Activated CD8-positive, alpha-beta T cell treated with anti-CD3 and anti-CD28 coated beads for 36 hours (primary cell): ENCODE results near the gene RNF126. TPM values are rescaled to one million over a fixed set of nuclear protein-coding genes. Genes with fewer than 3 reads are reported as not detected.
"Not testable (repeated sequence)": the region's sequence is repeated elsewhere in the genome, so short reads cannot be mapped to it uniquely, and the experiment has no call there.

Experiments used
- ATAC-seq: fragments of 200-7000 bp; cut with Tn5 transposase; one replicate; pipeline ENCODE4 v1.10.0; 2021; ENCODE audit warnings: mild to moderate bottlenecking, moderate library complexity
- CTCF ChIA-PET: fragments of 350-600 bp; sonication (Branson Sonifier 250); formaldehyde crosslinking; loops from one replicate; lab custom pipeline; 2021; ENCODE audit warnings: antibody characterized with exemption; lab: Charles Lee
- POLR2A ChIA-PET: fragments of 350-600 bp; sonication (Branson Sonifier 250); formaldehyde crosslinking; loops from one replicate; lab custom pipeline; 2021; ENCODE audit warnings: antibody characterized with exemption; lab: Charles Lee
- DNase-seq: peaks from one replicate; pipeline ENCODE4 v3.0.0-alpha.2; 2020
- H3K27ac Mint-ChIP-seq: one replicate; pipeline ENCODE4 v1.8.0; 2021; ENCODE audit warnings: mild to moderate bottlenecking, mixed read lengths
- H3K27me3 Mint-ChIP-seq: one replicate; pipeline ENCODE4 v1.8.0; 2021; ENCODE audit warnings: mixed read lengths
- H3K36me3 Mint-ChIP-seq: one replicate; pipeline ENCODE4 v1.8.0; 2021; ENCODE audit warnings: low read depth, mixed read lengths
- H3K4me1 Mint-ChIP-seq: one replicate; pipeline ENCODE4 v1.8.0; 2021; ENCODE audit warnings: low read depth, mixed read lengths
- H3K4me3 Mint-ChIP-seq: one replicate; pipeline ENCODE4 v1.8.0; 2021; ENCODE audit warnings: mild to moderate bottlenecking, moderate library complexity, mixed read lengths
- H3K9me3 Mint-ChIP-seq: one replicate; pipeline ENCODE4 v1.8.0; 2021; ENCODE audit warnings: mixed read lengths
- intact Hi-C: fragments of 100-400 bp; cut with micrococcal nuclease; formaldehyde crosslinking; loops from one replicate; pipeline ENCODE4 v1.10.0; 2022
- total RNA-seq, 2 experiments: library from RNA; stranded (reverse); gene quantifications; one replicate each; pipeline ENCODE4 v1.2.3, GENCODE V29; 2021
- TF ChIP-seq, protein P1 (sequence below): fragments of 200-600 bp; IDR thresholded peaks from one replicate; pipeline ENCODE4 v1.8.0; 2022; ENCODE audit warnings: antibody characterized with exemption, mild to moderate bottlenecking

The RNF126 gene
- total RNA-seq, 2 experiments from 2014 or later = 99.1 to 101 TPM

DNA sequence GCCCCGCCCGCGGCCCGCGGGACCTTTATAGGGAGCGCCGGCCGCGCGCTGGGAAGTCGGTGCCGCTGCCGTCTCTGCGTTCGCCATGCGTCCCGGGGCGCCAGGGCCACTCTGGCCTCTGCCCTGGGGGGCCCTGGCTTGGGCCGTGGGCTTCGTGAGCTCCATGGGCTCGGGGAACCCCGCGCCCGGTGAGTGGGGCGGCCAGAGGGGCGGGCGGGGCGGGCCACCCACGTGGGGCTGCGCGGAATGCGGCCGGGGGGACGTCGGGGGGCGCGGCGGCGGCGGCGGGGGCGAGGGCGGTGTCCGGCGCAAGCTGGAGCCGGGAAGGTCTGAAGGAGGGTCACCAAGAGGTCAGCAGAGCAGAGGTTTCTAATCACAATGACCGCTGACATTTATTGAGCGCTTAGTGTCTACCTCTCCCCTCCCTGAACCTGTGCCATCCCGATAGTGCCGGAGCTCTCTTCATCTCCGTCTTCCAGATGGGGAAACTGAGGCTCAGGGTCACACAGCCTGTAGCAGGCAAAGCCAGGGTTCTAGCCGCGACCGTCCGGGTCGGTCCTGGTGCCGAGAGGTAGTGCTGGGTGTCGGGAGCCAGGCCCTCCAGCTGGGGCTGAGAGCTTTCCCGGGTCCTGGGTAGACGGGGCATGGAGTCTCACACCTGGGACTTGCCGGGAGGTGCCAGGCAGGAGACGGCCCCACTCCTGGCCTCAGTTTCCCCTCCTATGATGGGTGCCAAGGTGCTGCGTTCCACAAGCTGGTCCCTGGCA is 13.5 kb upstream of the RNF126 start, which contains the start of gene FSTL3:
Gene FSTL3 (plus strand): TSS at position 54 of the 767 bp plus-strand sequence. CDS start 32 bp downstream, at position 86.
- Mint-ChIP-seq H3K9me3 (no peaks in the 10 kb centered on the region), H3K27me3 (peaks cover 17% of the 10 kb centered on the region), H3K4me3 (no peak within 1 kb of the TSS), H3K36me3 (no peaks in the 10 kb centered on the region), H3K27ac (no peak within 1 kb of the TSS), H3K4me1 (peaks cover 5% of the 10 kb centered on the region)
- no peak for ATAC-seq
- POLR2A ChIA-PET = interaction anchor here (1.0 to 1.7 kb wide), 2 partner anchors 13 to 34 kb away, joined by 3 to 7 read pairs; no protein-coding TSS in a partner anchor
- intact Hi-C loops = no loop called here
- no peak for DNase-seq
- TF ChIP-seq, protein P1, sequence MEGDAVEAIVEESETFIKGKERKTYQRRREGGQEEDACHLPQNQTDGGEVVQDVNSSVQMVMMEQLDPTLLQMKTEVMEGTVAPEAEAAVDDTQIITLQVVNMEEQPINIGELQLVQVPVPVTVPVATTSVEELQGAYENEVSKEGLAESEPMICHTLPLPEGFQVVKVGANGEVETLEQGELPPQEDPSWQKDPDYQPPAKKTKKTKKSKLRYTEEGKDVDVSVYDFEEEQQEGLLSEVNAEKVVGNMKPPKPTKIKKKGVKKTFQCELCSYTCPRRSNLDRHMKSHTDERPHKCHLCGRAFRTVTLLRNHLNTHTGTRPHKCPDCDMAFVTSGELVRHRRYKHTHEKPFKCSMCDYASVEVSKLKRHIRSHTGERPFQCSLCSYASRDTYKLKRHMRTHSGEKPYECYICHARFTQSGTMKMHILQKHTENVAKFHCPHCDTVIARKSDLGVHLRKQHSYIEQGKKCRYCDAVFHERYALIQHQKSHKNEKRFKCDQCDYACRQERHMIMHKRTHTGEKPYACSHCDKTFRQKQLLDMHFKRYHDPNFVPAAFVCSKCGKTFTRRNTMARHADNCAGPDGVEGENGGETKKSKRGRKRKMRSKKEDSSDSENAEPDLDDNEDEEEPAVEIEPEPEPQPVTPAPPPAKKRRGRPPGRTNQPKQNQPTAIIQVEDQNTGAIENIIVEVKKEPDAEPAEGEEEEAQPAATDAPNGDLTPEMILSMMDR = no peak
- CTCF ChIA-PET = no interaction called here

DNA sequence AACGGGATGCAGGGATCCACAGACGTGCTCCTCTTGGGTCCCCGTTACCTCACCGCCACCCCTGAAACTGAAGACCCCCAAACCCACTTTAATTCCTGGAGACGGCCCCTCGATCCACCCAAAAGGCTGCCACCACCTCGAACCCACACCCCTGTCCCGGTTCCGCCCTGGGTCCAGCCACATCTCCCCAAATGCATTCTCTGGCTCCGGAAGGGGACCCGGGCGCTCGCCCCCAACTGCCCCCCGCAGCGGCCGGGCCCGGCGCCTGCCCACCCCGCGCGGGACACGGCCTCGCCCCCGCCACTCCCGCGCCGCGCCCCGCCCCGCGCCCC is 13.0 kb upstream of the RNF126 start:
- H3K27ac Mint-ChIP-seq = no peak overlapping the region
- DNase-seq (no peak), ATAC-seq (no peak)
- no peaks in the 10 kb centered on the region for H3K9me3 Mint-ChIP-seq
- TF ChIP-seq, protein P1 = no peak
- no peaks in the 10 kb centered on the region for H3K36me3 Mint-ChIP-seq
- ChIA-PET POLR2A (interaction anchor here (1.0 to 1.7 kb wide), 2 partner anchors 12 to 35 kb away, joined by 3 to 7 read pairs; no protein-coding TSS in a partner anchor), CTCF (no interaction called here)
- peaks cover 5% of the 10 kb centered on the region for H3K4me1 Mint-ChIP-seq
- H3K4me3 Mint-ChIP-seq = no peak overlapping the region
- peaks cover 17% of the 10 kb centered on the region for H3K27me3 Mint-ChIP-seq
- intact Hi-C loops = no loop called here

DNA sequence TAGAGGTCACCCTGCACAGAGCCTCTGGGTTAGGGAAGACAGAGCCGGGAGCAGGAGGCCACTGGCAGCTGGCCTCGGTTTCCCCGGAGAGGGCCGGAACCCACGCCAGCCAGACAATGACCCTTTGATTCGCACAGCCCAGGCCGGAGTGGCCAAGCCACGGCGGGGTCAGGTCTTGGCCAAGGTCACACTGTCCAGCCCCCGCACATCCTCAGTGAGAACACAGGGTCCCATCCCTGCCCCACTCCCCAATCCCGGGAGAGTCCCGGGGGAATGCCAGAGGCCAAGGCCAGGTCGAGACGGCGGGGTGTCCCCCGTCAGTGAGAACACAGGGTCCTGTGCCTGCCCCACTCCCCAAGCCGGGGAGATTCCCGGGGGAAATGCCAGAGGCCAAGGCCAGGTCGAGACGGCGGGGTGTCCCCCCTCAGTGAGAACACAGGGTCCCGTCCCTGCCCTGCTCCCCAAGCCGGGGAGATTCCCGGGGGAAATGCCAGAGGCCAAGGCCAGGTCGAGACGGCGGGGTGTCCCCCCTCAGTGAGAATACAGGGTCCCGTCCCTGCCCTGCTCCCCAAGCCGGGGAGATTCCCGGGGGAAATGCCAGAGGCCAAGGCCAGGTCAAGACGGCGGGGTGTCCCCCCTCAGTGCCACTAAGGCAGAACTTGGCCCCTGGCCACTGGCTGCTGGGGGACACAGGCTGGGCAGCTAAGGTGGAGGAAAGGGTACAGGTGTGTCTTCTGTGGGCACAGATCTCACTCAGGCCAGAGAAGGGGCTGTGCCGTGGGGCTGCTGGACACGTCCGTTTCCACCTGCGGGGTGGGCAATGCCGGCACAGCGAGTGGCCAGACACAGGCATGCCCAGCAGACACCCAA is 11.5 kb upstream of the RNF126 start:
- DNase-seq (no peak), ATAC-seq (no peak)
- Mint-ChIP-seq H3K27ac (no peak overlapping the region), H3K4me1 (peaks cover 5% of the 10 kb centered on the region), H3K36me3 (no peaks in the 10 kb centered on the region), H3K27me3 (peaks cover 17% of the 10 kb centered on the region), H3K9me3 (no peaks in the 10 kb centered on the region), H3K4me3 (no peak overlapping the region)
- intact Hi-C loops = no loop called here
- TF ChIP-seq, protein P1 = no peak
- CTCF ChIA-PET = interaction anchor here (0.6 to 1.0 kb wide), 2 partner anchors 60 to 929 kb away, joined by 3 read pairs; no protein-coding TSS in a partner anchor
- POLR2A ChIA-PET = interaction anchor here (0.7 to 1.7 kb wide), 2 partner anchors 11 to 20 kb away, joined by 3 to 7 read pairs; no protein-coding TSS in a partner anchor

DNA sequence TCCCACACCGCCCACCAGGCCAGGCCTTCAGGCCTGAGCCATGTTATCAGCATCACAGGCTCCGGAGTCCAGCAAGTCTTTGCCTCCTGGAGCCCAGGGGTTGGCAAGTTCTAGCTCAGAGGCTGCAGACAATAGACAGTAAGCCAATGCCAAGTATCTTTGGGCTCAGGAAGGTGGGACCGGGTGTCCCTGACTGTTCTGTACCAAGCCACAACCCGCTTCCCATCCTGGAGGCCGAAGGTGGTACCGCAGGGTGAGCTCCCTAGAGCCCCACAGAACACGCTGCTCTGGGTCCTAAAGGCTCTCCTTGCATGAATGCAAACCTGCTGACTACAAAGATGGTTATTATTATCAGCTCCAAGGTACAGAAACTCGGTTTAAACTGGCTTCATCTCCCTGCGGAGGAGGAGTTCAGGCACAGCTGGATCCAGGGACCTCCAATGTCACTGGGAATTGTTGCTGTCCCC is 7.6 kb upstream of the RNF126 start:
- no peak for ATAC-seq
- TF ChIP-seq, protein P1 = no peak
- POLR2A ChIA-PET = interaction anchor here (1.0 kb wide), 1 partner anchor 9 kb away, joined by 3 read pairs; no protein-coding TSS in a partner anchor
- Mint-ChIP-seq H3K4me1 (peaks cover 2% of the 10 kb centered on the region), H3K9me3 (no peaks in the 10 kb centered on the region), H3K36me3 (no peaks in the 10 kb centered on the region), H3K27ac (no peak overlapping the region), H3K27me3 (peaks cover 21% of the 10 kb centered on the region), H3K4me3 (no peak overlapping the region)
- CTCF ChIA-PET = interaction anchor here (1.2 to 2.4 kb wide), 2 partner anchors 9 to 63 kb away, joined by 8 to 10 read pairs; no protein-coding TSS in a partner anchor
- intact Hi-C loops = no loop called here
- DNase-seq = peak; percentile 35

DNA sequence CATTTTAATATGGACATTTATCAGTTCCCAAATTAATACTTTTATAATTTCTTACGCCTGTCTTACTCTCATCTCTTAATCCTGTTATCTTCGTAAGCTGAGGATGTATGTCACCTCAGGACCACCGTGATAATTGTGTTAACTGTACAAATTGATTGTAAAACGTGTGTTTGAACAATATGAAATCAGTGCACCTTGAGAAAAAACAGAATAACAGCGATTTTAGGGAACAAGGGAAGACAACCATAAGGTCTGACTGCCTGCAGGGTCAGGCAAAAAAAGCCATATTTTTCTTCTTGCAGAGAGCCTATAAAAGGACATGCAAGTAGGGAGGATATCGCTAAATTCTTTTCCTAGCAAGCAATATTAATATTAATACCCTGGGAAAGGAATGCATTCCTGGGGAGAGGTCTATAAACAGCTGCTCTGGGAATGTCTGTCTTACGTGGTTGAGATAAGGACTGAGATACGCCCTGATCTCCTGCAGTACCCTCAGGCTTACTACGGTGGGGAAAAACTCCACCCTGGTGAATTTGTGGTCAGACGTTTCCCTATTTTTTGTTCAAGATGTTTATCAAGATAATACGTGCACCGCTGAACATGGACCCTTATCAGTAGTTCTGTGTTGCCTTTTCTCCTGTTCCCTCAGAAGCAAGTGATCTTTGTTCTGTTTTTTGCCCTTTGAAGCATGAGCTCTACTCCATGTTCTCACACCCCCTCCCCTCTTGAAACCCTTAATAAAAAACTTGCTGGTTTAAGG is 5.8 kb upstream of the RNF126 start:
- POLR2A ChIA-PET, H3K9me3 Mint-ChIP-seq, ATAC-seq, H3K4me3 Mint-ChIP-seq, H3K4me1 Mint-ChIP-seq, H3K36me3 Mint-ChIP-seq, intact Hi-C loops, DNase-seq, H3K27ac Mint-ChIP-seq: not testable (repeated sequence)
- H3K27me3 Mint-ChIP-seq = peaks cover 11% of the 10 kb centered on the region
- CTCF ChIA-PET = interaction anchor here (1.0 to 2.4 kb wide), 2 partner anchors 65 to 69 kb away, joined by 5 to 10 read pairs; no protein-coding TSS in a partner anchor

DNA sequence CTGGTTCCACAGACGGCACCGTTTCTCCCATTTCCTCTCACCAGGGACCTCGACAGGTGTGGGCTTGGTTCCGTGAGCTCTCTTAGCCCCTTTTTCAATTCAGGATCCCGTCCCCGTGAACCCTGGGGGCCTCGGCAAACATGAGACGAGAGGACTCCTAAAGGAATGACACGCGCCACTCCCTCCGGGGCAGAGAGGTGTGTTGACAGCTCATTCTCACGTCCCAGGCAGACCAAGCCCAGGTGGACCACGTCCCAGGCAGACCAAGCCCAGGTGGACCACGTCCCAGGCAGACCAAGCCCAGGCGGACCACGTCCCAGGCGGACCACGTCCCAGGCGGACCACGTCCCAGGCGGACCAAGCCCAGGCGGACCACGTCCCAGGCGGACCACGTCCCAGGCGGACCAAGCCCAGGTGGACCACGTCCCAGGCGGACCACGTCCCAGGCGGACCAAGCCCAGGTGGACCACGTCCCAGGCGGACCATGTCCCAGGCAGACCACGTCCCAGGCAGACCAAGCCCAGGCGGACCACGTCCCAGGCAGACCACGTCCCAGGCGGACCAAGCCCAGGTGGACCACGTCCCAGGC is 4.1 kb upstream of the RNF126 start:
- H3K4me3 Mint-ChIP-seq, H3K36me3 Mint-ChIP-seq, H3K9me3 Mint-ChIP-seq, H3K4me1 Mint-ChIP-seq, ATAC-seq, H3K27me3 Mint-ChIP-seq, H3K27ac Mint-ChIP-seq, POLR2A ChIA-PET, DNase-seq, intact Hi-C loops: not testable (repeated sequence)
- CTCF ChIA-PET = interaction anchor here (1.0 to 1.6 kb wide), 3 partner anchors 14 to 67 kb away, joined by 3 to 4 read pairs (median 4); no protein-coding TSS in a partner anchor
